ENCODE results near the gene KIAA0040.
"Not testable (repeated sequence)": the region's sequence is repeated elsewhere in the genome, so short reads cannot be mapped to it uniquely, and the experiment has no call there.

The KIAA0040 gene

GRCh38 chr1:175116903-175117302 lies 75.7 kb downstream of the KIAA0040 start:
- Histone ChIP-seq H3K4me1 (ENCODE audit: insufficient read depth, insufficient read length) (no peaks in the 10 kb centered on the region), H3K36me3 (ENCODE audit: insufficient read depth, insufficient read length, low read length) (no peaks in the 10 kb centered on the region), H3K4me3 (ENCODE audit: insufficient read length, low read depth) (no peak overlapping the region), H3K9ac (ENCODE audit: insufficient read length, low read depth) (no peak overlapping the region), H3K9me3 (ENCODE audit: insufficient read depth, low read length) (peaks cover 10% of the 10 kb centered on the region), H3K27me3 (ENCODE audit: insufficient read depth, insufficient read length) (no peaks in the 10 kb centered on the region)
- no peak for DNase-seq (ENCODE audit: low read depth, low spot score)
- TF ChIP-seq SUZ12 (IDR thresholded peaks at IDR 0.05; ENCODE audit: extremely low read depth, insufficient read depth, insufficient read length) (no peak), YY1 (IDR thresholded peaks at IDR 0.05; ENCODE audit: insufficient read depth, insufficient read length) (no peak), ZNF274 (IDR thresholded peaks at IDR 0.05; ENCODE audit: low read depth, low read length) (no peak)

GRCh38 chr1:175116210-175116798 lies 76.3 kb downstream of the KIAA0040 start:
- no peak for DNase-seq (ENCODE audit: low read depth, low spot score)
- H3K9me3 ChIP-seq (ENCODE audit: insufficient read depth, low read length): peaks cover 10% of the 10 kb centered on the region
- no peaks in the 10 kb centered on the region for H3K27me3 ChIP-seq (ENCODE audit: insufficient read depth, insufficient read length)
- no peak for TF ChIP-seq SUZ12 (IDR thresholded peaks at IDR 0.05; ENCODE audit: extremely low read depth, insufficient read depth, insufficient read length)
- TF ChIP-seq YY1 (IDR thresholded peaks at IDR 0.05; ENCODE audit: insufficient read depth, insufficient read length): no peak
- TF ChIP-seq ZNF274 (IDR thresholded peaks at IDR 0.05; ENCODE audit: low read depth, low read length): no peak
- H3K36me3 ChIP-seq (ENCODE audit: insufficient read depth, insufficient read length, low read length): no peaks in the 10 kb centered on the region
- no peak overlapping the region for H3K4me3 ChIP-seq (ENCODE audit: insufficient read length, low read depth)
- no peaks in the 10 kb centered on the region for H3K4me1 ChIP-seq (ENCODE audit: insufficient read depth, insufficient read length)
- H3K9ac ChIP-seq (ENCODE audit: insufficient read length, low read depth): no peak overlapping the region

- no peak for DNase-seq (ENCODE audit: low read depth, low spot score)
- Histone ChIP-seq H3K9me3 (ENCODE audit: insufficient read depth, low read length) (peaks cover 10% of the 10 kb centered on the region), H3K27me3 (ENCODE audit: insufficient read depth, insufficient read length) (no peaks in the 10 kb centered on the region), H3K36me3 (ENCODE audit: insufficient read depth, insufficient read length, low read length) (no peaks in the 10 kb centered on the region), H3K4me1 (ENCODE audit: insufficient read depth, insufficient read length) (no peaks in the 10 kb centered on the region), H3K4me3 (ENCODE audit: insufficient read length, low read depth) (no peak overlapping the region), H3K9ac (ENCODE audit: insufficient read length, low read depth) (no peak overlapping the region)
- no peak for TF ChIP-seq SUZ12 (IDR thresholded peaks at IDR 0.05; ENCODE audit: extremely low read depth, insufficient read depth, insufficient read length)
- no peak for TF ChIP-seq ZNF274 (IDR thresholded peaks at IDR 0.05; ENCODE audit: low read depth, low read length)
- no peak for TF ChIP-seq YY1 (IDR thresholded peaks at IDR 0.05; ENCODE audit: insufficient read depth, insufficient read length)
These were observed 77.6 kb downstream of the KIAA0040 start for GRCh38 chr1:175114996-175115395.

- not testable (repeated sequence) for H3K27me3 ChIP-seq (ENCODE audit: insufficient read depth, insufficient read length); H3K4me3 ChIP-seq (ENCODE audit: insufficient read length, low read depth); DNase-seq (ENCODE audit: low read depth, low spot score); H3K9me3 ChIP-seq (ENCODE audit: insufficient read depth, low read length); H3K4me1 ChIP-seq (ENCODE audit: insufficient read depth, insufficient read length); H3K9ac ChIP-seq (ENCODE audit: insufficient read length, low read depth); H3K36me3 ChIP-seq (ENCODE audit: insufficient read depth, insufficient read length, low read length)
These were observed 84.2 kb downstream of the KIAA0040 start for GRCh38 chr1:175108331-175108820.
